Nephron (organoid): ENCODE data around the gene SMIM36.
A peak's percentile ranks its signal among the peaks of the same experiment; 100 is the strongest.

Experiments
- H3K27ac Mint-ChIP-seq, 3 experiments: 2 replicates each; pipeline ENCODE4 v1.8.0; 2020; ENCODE audit warnings: mixed read lengths in 3 of 3, mild to moderate bottlenecking in 2 of 3, moderate library complexity in 1 of 3
- H3K27me3 Mint-ChIP-seq: 2 replicates; pipeline ENCODE4 v1.8.0; 2021; ENCODE audit warnings: low read depth, mild to moderate bottlenecking, moderate library complexity, mixed read lengths
- H3K36me3 Mint-ChIP-seq: 2 replicates; pipeline ENCODE4 v1.8.0; 2020; ENCODE audit warnings: low read depth, mixed read lengths
- H3K4me1 Mint-ChIP-seq: 2 replicates; pipeline ENCODE4 v1.8.0; 2020; ENCODE audit warnings: mixed read lengths
- H3K4me3 Mint-ChIP-seq, 3 experiments: 2 replicates each; pipeline ENCODE4 v1.8.0; 2020; ENCODE audit warnings: mild to moderate bottlenecking in 3 of 3, mixed read lengths in 3 of 3, moderate library complexity in 2 of 3
- H3K9me3 Mint-ChIP-seq: 2 replicates; pipeline ENCODE4 v1.8.0; 2020; ENCODE audit warnings: mixed read lengths
- CTCF ChIP-seq, 3 experiments: fragments of 200-600 bp; sonication (generic); IDR thresholded peaks; one replicate each; pipeline ENCODE4 v1.5.0; 2021; ENCODE audit warnings: antibody characterized with exemption in 3 of 3; ENCODE audit not compliant: unreplicated experiment in 3 of 3

Gene SMIM36

DNA sequence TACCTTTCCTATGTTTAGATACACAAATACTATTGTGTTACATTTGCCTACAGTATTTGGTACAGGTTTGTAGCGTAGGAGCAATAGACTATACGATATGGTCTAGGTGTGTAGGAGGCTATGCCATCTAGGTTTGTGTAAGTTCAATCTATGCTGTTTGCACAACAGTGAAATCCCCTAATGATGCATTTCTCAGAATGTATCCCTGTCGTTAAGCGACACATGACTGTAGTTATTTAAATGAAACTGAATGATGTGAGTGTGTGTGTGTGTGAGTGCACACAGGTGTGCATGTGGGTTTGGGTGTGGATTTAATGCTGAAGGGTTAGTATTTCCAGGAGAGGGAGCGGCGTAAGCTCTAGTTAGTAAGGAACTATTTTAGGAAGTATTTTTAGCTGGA lies 34.6 kb upstream of the SMIM36 start:
- no peak overlapping the region for H3K4me3 Mint-ChIP-seq
- peak overlapping the region in 2 of 3 experiments; percentile 33 to 41 for H3K27ac Mint-ChIP-seq
- TF ChIP-seq CTCF (IDR thresholded peaks at IDR 0.05; ENCODE audit: unreplicated experiment in 3 of 3): no peak
- peaks cover 11% of the 10 kb centered on the region for H3K4me1 Mint-ChIP-seq
- H3K36me3 Mint-ChIP-seq: peaks cover 9% of the 10 kb centered on the region
- H3K9me3 Mint-ChIP-seq: peaks cover 24% of the 10 kb centered on the region
- H3K27me3 Mint-ChIP-seq: peaks cover 8% of the 10 kb centered on the region

- Mint-ChIP-seq H3K4me3 (no peak overlapping the region), H3K36me3 (peaks cover 9% of the 10 kb centered on the region), H3K4me1 (peaks cover 16% of the 10 kb centered on the region), H3K27ac (no peak overlapping the region), H3K9me3 (peaks cover 18% of the 10 kb centered on the region), H3K27me3 (peaks cover 8% of the 10 kb centered on the region)
- no peak for TF ChIP-seq CTCF (IDR thresholded peaks at IDR 0.05; ENCODE audit: unreplicated experiment in 3 of 3)
Observed at GRCh38 chr17:55543709-55544108, 32.5 kb upstream of the SMIM36 start.

DNA sequence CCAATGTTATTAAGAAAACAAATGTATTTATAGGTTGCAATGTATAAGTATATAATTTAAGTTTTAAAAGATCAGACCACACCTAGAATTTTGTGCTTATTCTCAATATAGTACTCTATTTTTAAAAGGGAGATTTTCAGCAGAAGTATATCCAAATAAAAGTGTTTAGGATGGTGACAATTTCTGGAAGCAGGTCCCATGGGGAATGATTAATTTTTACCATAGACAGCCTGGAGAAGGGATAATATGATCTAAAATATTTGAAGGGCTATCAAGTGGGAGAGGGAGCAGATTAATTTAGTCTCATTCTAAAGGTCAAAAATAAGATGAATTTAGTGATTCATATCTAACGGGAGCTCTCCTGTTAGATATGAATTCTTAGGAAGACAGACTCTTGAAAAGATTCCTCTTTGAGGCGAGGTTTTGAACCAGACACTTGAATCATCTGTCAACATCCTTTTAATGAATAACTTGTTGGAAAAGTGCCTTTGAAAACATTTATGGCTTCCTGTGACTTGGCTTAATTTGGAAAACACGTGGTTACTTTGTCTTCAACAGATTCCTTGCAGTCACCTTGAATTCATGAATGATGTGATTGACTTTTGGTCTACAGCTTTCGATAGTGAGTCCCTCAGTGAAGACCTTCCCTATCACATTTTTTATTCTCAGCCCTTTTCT lies 29.3 kb upstream of the SMIM36 start:
- Mint-ChIP-seq H3K4me1 (peaks cover 5% of the 10 kb centered on the region), H3K9me3 (peaks cover 2% of the 10 kb centered on the region), H3K27me3 (no peaks in the 10 kb centered on the region), H3K27ac (peak overlapping the region in 2 of 3 experiments; percentile 33 to 39), H3K4me3 (no peak overlapping the region), H3K36me3 (no peaks in the 10 kb centered on the region)
- TF ChIP-seq CTCF (IDR thresholded peaks at IDR 0.05; ENCODE audit: unreplicated experiment in 3 of 3): no peak

DNA sequence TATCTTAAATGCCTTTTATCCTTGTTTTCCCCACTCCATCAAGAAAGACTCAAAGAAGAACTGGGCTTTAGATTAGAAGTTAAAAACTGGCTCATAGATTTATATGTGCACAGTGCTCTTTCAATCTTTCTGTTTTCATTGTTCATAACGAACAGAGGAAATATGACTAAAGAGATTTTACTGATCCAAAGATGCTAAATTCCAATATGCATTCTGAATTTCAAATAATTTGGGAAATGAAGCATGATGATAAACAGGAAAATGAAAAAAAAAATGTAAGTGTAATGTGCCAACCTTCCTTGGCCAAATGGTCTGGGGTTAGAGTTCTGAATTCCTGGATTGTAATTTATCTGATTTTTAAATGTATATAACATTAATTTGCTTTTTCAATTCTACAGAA lies 25.0 kb upstream of the SMIM36 start:
- Mint-ChIP-seq H3K4me3 (no peak overlapping the region), H3K27ac (no peak overlapping the region), H3K9me3 (no peaks in the 10 kb centered on the region), H3K27me3 (no peaks in the 10 kb centered on the region), H3K36me3 (no peaks in the 10 kb centered on the region), H3K4me1 (peaks cover 20% of the 10 kb centered on the region)
- TF ChIP-seq CTCF (IDR thresholded peaks at IDR 0.05; ENCODE audit: unreplicated experiment in 3 of 3): no peak

DNA sequence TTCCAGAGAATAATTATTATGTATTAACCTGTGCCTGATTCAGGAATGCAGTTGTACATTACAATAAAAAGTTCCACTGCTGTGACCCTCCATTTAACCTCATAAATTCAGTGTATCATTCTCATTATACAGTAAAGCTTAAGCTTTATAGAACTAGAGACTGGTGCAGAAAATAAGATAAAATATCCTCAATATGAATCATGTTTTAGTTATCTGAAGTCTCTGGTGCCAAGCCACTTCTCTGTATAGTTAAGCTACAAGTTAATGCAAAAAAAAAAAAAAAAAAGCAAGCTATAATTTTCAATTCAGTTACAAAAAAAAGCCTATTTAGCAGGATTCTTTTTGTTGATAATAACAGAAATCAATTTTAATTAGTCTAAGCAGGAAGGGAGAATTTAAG lies 22.4 kb upstream of the SMIM36 start:
- H3K4me3 Mint-ChIP-seq: no peak overlapping the region
- no peaks in the 10 kb centered on the region for H3K27me3 Mint-ChIP-seq
- H3K9me3 Mint-ChIP-seq: no peaks in the 10 kb centered on the region
- TF ChIP-seq CTCF (IDR thresholded peaks at IDR 0.05; ENCODE audit: unreplicated experiment in 3 of 3): no peak
- H3K36me3 Mint-ChIP-seq: no peaks in the 10 kb centered on the region
- peak overlapping the region in 1 of 3 experiments; percentile 18 for H3K27ac Mint-ChIP-seq
- H3K4me1 Mint-ChIP-seq: peaks cover 18% of the 10 kb centered on the region

GRCh38 chr17:55532670-55533069 lies 21.4 kb upstream of the SMIM36 start:
- H3K4me3 Mint-ChIP-seq: no peak overlapping the region
- no peaks in the 10 kb centered on the region for H3K9me3 Mint-ChIP-seq
- no peaks in the 10 kb centered on the region for H3K36me3 Mint-ChIP-seq

More at GRCh38 chr17:55532670-55533069, 21.4 kb upstream of the SMIM36 start:
- peaks cover 22% of the 10 kb centered on the region for H3K4me1 Mint-ChIP-seq
- no peak overlapping the region for H3K27ac Mint-ChIP-seq
- TF ChIP-seq CTCF (IDR thresholded peaks at IDR 0.05; ENCODE audit: unreplicated experiment in 3 of 3): no peak
- H3K27me3 Mint-ChIP-seq: no peaks in the 10 kb centered on the region
